NB4 (cell line): Measurements from ENCODE around the gene AGFG2.

ENCODE experiments used
- CTCF ChIP-seq: IDR thresholded peaks from one replicate; pipeline ENCODE4 v1.5.1; 2012; ENCODE audit warnings: low read depth, low read length
- MAX ChIP-seq: IDR thresholded peaks from 2 replicates; pipeline ENCODE4 v1.6.1; 2011; ENCODE audit warnings: low read depth, low read length
- MYC ChIP-seq: IDR thresholded peaks from 2 replicates; pipeline ENCODE4 v1.6.1; 2011; ENCODE audit warnings: low read depth, low read length
- POLR2A ChIP-seq: IDR thresholded peaks from 2 replicates; pipeline ENCODE4 v1.6.1; 2011; ENCODE audit warnings: mild to moderate bottlenecking; ENCODE audit not compliant: insufficient read length; ENCODE audit errors: extremely low read depth

GRCh38 chr7:100504887-100505611 is 34.0 kb upstream of the AGFG2 start:
- TF ChIP-seq POLR2A = no peak
- no peak for TF ChIP-seq CTCF
- TF ChIP-seq MAX = no peak
- TF ChIP-seq MYC = no peak
